T47D (cell line): ENCODE data around the gene TEC.
"Not testable (repeated sequence)": the region's sequence is repeated elsewhere in the genome, so short reads cannot be mapped to it uniquely, and the experiment has no call there.

ENCODE experiments used
- DNase-seq, 2 experiments: peaks; one replicate each; pipeline versions ENCODE4 v3.0.0 to v3.0.0-alpha.2; 2011 to 2012; ENCODE audit warnings: low read depth in 1 of 2, low spot score in 1 of 2
- JUND ChIP-seq: IDR thresholded peaks from 2 replicates; pipeline ENCODE4 v1.6.1; 2012; ENCODE audit warnings: low read depth
- in situ Hi-C: cut with HindIII; loops from 2 replicates; pipeline ENCODE4 v1.10.0; 2016; ENCODE audit warnings: low sequenced_read_pairs, low pct_unique_long_range_greater_than_20kb

Gene TEC

DNA sequence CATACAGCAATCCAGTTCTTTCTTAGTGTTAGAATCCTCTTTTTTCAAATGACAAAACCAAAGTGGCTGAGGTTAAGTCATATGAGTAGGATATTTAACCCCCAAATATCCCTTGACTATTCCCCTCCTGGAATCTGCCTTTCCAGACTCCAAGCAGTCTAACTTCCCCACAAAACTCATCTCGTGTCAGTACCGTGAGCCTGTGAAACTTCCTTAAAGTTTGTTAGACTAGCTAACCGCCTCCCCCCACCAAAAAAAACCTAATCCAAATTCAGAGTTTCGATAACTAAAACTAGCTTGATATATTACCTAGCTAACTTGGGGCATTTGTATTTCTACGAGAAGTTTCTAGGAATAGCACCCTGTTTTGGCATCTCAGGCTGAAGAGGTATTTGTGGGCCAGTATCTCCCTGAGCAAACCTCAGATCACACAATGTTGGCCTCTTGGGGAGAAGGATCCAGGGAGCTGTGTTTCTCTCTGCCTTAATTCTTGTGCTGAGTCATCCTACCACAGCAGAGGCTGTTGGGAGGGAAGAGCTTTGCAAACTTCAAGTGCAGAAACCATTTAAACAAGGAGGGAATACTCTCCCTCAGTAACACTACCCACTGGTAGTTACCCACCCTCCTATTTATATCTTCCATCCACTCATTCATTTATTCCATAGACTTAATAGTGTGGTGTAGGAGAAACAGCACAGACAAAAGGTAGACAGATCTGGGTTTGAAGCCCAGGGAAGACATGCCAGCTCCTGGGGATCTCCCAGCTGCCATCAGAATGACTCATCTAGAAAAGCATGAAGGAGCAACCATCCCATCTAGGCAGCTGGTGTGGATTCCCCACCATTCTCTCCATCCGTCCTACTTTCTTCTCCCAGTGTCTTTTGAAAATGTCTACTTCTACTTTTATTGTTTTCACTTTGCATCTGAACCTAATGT is 96.3 kb downstream of the TEC start:
- DNase-seq, result no peak
- in situ Hi-C loops, result no loop called here
- no peak for TF ChIP-seq JUND

- no peak for TF ChIP-seq JUND
- in situ Hi-C loops, result no loop called here
- DNase-seq, result no peak
These were observed 97.0 kb downstream of the TEC start for GRCh38 chr4:48172651-48173050.

GRCh38 chr4:48169636-48170035 is 100.0 kb downstream of the TEC start:
- in situ Hi-C loops, result no loop called here
- TF ChIP-seq JUND, result no peak
- no peak for DNase-seq

DNA sequence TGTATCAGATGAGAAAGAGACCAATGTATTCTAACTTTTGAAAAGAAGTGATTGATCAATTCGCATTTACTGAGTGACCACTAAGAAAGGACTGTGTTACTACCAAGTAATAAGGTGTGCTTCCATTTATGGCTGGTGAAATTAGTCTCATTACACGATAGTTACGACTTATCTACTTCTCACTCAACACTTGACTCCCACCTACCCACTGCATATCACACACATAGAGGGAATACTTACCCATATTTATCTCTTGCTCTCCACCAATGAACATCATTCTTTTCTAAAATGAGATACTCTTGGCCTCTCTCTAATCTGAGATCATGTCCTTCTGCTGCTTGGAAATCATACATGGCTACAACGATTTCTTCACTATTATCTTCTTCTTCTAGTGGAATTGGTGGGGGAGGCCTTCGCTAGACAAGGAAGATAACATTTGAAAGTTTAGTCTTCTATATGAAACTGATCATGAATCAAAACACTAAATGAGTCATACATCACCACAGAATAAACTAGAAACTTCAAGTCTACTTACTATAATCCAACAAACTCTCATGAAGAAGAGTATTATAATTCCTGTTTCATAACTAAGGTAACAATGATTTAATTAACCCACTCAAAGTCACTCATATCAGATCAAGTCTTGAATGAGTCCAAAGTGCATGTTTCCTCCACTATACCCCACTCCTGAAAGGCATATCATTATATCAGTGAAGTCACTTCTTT is 101.9 kb downstream of the TEC start:
- no peak for DNase-seq
- TF ChIP-seq JUND, result no peak
- in situ Hi-C loops, result no loop called here

GRCh38 chr4:48164561-48164960 is 105.1 kb downstream of the TEC start:
- DNase-seq, in situ Hi-C loops: not testable (repeated sequence)

- in situ Hi-C loops, result no loop called here
- no peak for TF ChIP-seq JUND
- DNase-seq, result no peak
These were observed 105.9 kb downstream of the TEC start for GRCh38 chr4:48163746-48164145.

- no peak for TF ChIP-seq JUND
- in situ Hi-C loops, result no loop called here
- DNase-seq, result no peak
These were observed 107.5 kb downstream of the TEC start for GRCh38 chr4:48162162-48162561.

DNA sequence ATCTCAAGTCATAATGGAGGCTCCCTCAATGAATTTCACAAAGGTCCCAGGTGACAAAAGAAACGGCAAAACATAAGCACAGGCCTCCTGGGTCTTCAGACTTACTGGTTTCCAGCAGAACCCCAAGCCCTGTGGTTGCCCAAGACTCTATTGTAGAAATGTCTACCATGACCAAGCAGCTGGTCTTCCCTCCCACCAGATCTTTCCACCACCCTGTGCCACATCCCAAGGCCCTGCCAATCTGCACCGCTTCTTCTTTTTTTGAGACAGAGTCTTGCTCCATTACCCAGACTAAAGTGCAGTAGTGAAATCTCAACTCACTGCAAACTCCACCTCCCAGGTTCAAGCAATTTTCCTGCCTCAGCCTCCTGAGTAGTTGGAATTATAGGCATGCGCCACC is 112.4 kb downstream of the TEC start:
- no peak for DNase-seq
- in situ Hi-C loops, result no loop called here
- TF ChIP-seq JUND, result no peak

- in situ Hi-C loops, result no loop called here
- no peak for TF ChIP-seq JUND
- no peak for DNase-seq
These were observed 113.2 kb downstream of the TEC start for GRCh38 chr4:48156423-48156822.

- DNase-seq, result no peak
- in situ Hi-C loops, result no loop called here
- TF ChIP-seq JUND, result no peak
These were observed 115.7 kb downstream of the TEC start for GRCh38 chr4:48153791-48154550.

- DNase-seq, result no peak
- TF ChIP-seq JUND, result no peak
- in situ Hi-C loops, result no loop called here
These were observed 117.4 kb downstream of the TEC start for GRCh38 chr4:48152259-48152658.

DNA sequence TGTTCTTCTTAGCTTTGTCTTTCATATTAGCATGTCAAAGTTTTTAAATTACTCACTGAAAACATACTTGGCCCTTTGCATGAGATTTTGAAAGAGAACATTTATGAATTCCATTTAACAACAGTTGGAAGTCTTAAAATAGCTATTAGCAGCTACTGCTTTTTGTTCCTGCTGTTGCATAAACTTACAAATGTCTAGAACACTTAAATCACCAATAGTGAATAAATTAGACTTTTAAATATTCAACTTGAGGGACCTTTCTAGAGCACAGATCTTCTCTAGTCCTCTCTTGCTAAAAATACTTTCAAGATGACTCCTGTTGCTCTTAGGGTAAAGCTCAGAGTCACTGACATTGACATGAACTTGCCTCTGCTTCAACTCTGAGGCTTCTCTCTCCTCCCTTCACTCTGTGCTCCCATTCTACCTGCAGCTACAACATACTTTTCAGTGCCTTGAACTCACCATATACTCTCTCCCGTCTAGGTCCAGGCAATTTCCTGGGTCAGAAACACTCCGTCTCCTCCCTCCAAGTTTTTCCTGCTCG is 119.7 kb downstream of the TEC start:
- DNase-seq, result no peak
- in situ Hi-C loops, result no loop called here
- TF ChIP-seq JUND, result no peak

DNA sequence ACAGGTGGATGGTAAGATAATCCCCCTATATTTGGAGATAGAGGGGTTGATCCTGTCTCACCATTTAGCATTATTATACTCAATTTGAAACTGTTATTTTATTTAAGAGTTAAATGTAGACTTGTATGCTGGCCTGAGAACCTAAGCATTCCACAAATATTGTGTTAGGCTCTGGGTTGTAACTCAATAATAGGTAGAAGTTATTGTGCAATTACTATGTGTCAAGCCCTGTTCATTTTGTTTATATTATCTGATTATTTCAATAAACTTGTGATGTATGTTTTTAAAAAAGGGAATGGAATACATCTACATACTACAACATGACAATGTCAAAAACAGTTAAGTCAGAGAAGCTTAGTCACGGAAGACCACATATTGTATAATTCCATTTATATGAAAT is 122.0 kb downstream of the TEC start:
- TF ChIP-seq JUND, result no peak
- no peak for DNase-seq
- in situ Hi-C loops, result no loop called here
